Mucosa of descending colon (tissue), 3 donors: ENCODE data around the gene ID3. TPM values are rescaled to one million over a fixed set of nuclear protein-coding genes. Genes with fewer than 3 reads are reported as not detected.
A peak's percentile ranks its signal among the peaks of the same experiment; 100 is the strongest.
"Not testable (repeated sequence)": the region's sequence is repeated elsewhere in the genome, so short reads cannot be mapped to it uniquely, and the experiment has no call there.

ENCODE experiments used
- ATAC-seq: fragments of 200-7000 bp; cut with Tn5 transposase; one replicate; pipeline ENCODE4 v1.9.1; 2020; ENCODE audit warnings: mild to moderate bottlenecking, moderate library complexity
- DNase-seq, 3 donors: peaks; one replicate each; pipeline ENCODE4 v3.0.0-alpha.2; 2020
- H3K36me3 ChIP-seq: fragments of 200-600 bp; one replicate; pipeline ENCODE4 v1.8.0; 2021; ENCODE audit warnings: low read depth, mild to moderate bottlenecking
- H3K4me1 ChIP-seq: fragments of 200-600 bp; one replicate; pipeline ENCODE4 v1.8.0; 2021; ENCODE audit warnings: low read depth, mild to moderate bottlenecking
- H3K4me3 ChIP-seq: fragments of 200-600 bp; one replicate; pipeline ENCODE4 v1.8.0; 2021; ENCODE audit warnings: mild to moderate bottlenecking
- H3K9me3 ChIP-seq: fragments of 200-600 bp; one replicate; pipeline ENCODE4 v1.8.0; 2021; ENCODE audit warnings: mild to moderate bottlenecking
- intact Hi-C, 2 donors: fragments of 100-400 bp; cut with DNase I in 1 of 2; cut with micrococcal nuclease in 1 of 2; formaldehyde crosslinking; loops; one replicate each; pipeline versions ENCODE4 v1.11.0 to v1.11.1; 2022; cut with DNase I, micrococcal nuclease
- total RNA-seq, 3 donors: library from RNA; stranded (reverse); fragmentation: NEBNext Ultra II Directional in 2 of 3; extraction: Animal tissue kit (Norgen Biotek cat#: 25700) in 2 of 3; gene quantifications; one replicate each; pipeline versions ENCODE4 v1.2.1 to v1.2.4, GENCODE V29; 2021 to 2023
- TF ChIP-seq, protein P1 (sequence below): fragments of 200-600 bp; IDR thresholded peaks from one replicate; pipeline ENCODE4 v1.8.0; 2022; ENCODE audit warnings: antibody characterized with exemption, mild to moderate bottlenecking
- donor health status: DM: no; HTN: no; CAD: no; lungs with moderate emphysema.
- donor health status: DM: no; HTN: no; CAD: no.
- donor health status: DM: no; HTN: yes; CAD: no.

The ID3 gene
- total RNA-seq, 3 donors from 2014 or later: 83.0 to 316 (median 121) TPM

DNA sequence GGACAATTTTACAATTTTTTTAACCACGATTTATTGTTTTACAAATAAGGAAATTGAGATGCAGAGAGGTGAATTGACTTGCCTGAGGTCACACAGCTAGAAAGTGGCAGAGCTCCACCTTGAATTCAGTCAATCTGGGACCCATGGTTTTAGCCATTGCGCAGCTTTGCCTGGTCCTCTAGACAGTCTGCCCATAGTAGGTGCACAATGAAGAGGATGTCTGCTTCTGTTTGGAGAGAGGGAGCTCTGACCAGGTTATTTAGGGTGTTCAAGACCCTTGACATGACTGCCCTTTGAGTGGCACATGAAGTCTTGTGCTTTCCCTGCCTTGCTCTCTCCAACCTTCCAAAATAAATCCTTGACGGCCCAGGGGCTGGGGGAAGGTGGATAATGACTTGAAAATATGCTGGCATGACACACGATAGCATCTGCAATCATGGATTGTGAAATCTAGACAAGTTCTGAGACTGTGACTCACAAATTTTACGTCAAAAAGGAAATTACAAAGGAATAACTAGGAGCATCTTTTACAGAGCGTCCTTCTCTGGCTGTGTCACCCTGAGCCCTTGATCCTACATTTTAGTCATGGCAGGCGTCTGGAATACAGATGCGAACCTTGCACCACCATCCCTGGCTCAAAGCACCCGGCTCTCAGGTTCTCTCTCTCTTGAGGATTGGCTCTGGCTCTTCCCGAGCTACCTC is 26.2 kb upstream of the ID3 start:
- TF ChIP-seq, protein P1, sequence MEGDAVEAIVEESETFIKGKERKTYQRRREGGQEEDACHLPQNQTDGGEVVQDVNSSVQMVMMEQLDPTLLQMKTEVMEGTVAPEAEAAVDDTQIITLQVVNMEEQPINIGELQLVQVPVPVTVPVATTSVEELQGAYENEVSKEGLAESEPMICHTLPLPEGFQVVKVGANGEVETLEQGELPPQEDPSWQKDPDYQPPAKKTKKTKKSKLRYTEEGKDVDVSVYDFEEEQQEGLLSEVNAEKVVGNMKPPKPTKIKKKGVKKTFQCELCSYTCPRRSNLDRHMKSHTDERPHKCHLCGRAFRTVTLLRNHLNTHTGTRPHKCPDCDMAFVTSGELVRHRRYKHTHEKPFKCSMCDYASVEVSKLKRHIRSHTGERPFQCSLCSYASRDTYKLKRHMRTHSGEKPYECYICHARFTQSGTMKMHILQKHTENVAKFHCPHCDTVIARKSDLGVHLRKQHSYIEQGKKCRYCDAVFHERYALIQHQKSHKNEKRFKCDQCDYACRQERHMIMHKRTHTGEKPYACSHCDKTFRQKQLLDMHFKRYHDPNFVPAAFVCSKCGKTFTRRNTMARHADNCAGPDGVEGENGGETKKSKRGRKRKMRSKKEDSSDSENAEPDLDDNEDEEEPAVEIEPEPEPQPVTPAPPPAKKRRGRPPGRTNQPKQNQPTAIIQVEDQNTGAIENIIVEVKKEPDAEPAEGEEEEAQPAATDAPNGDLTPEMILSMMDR: no peak
- intact Hi-C loops: no loop called here
- ATAC-seq (peak; percentile 39), DNase-seq (no peak)
- H3K36me3 ChIP-seq: no peaks in the 10 kb centered on the region
- no peak overlapping the region for H3K4me3 ChIP-seq
- H3K4me1 ChIP-seq: no peaks in the 10 kb centered on the region
- H3K9me3 ChIP-seq: no peaks in the 10 kb centered on the region

DNA sequence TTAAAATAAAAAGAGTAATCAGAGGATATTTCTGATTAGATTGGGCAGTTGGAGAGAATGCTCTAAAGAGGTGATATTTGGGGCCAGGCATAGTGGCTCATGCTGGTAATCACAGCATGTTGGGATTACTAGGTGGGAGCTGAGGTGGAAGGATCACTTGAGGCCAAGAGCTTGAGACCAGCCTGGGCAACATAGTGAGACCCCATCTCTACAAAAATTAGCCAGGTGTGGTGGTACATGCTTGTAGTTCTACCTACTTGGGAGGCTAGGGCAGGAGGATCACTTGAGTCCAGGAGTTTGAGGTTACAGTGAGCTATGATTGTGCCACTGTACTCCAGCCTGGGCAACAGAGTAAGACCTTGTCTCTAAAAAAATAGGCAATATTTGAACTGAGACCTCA is 24.4 kb upstream of the ID3 start:
- DNase-seq, intact Hi-C loops, ATAC-seq, H3K9me3 ChIP-seq, H3K4me3 ChIP-seq, H3K36me3 ChIP-seq, H3K4me1 ChIP-seq: not testable (repeated sequence)

GRCh38 chr1:23582820-23583219 is 23.5 kb upstream of the ID3 start:
- DNase-seq (no peak), ATAC-seq (no peak)
- Histone ChIP-seq H3K4me3 (no peak overlapping the region), H3K9me3 (no peaks in the 10 kb centered on the region), H3K4me1 (peaks cover 4% of the 10 kb centered on the region), H3K36me3 (no peaks in the 10 kb centered on the region)
- TF ChIP-seq, protein P1: no peak
- intact Hi-C loops: no loop called here

GRCh38 chr1:23581219-23581618 is 21.9 kb upstream of the ID3 start:
- DNase-seq (no peak), ATAC-seq (peak; percentile 34)
- Histone ChIP-seq H3K4me3 (no peak overlapping the region), H3K9me3 (no peaks in the 10 kb centered on the region), H3K36me3 (no peaks in the 10 kb centered on the region), H3K4me1 (peaks cover 10% of the 10 kb centered on the region)
- intact Hi-C loops: no loop called here
- TF ChIP-seq, protein P1: no peak

- H3K9me3 ChIP-seq: no peaks in the 10 kb centered on the region
- DNase-seq: no peak
- no peak overlapping the region for H3K4me3 ChIP-seq
- ATAC-seq: no peak
- intact Hi-C loops: no loop called here
- H3K4me1 ChIP-seq: peaks cover 10% of the 10 kb centered on the region
- TF ChIP-seq, protein P1: no peak
- no peaks in the 10 kb centered on the region for H3K36me3 ChIP-seq
These were observed 19.7 kb upstream of the ID3 start for GRCh38 chr1:23578997-23579363.

- peaks cover 10% of the 10 kb centered on the region for H3K4me1 ChIP-seq
- intact Hi-C loops: no loop called here
- no peaks in the 10 kb centered on the region for H3K9me3 ChIP-seq
- H3K36me3 ChIP-seq: no peaks in the 10 kb centered on the region
- H3K4me3 ChIP-seq: no peak overlapping the region
- no peak for DNase-seq
- ATAC-seq: peak; percentile 33
- TF ChIP-seq, protein P1: no peak
These were observed 19.2 kb upstream of the ID3 start for GRCh38 chr1:23578311-23578996.
